Testis (tissue), 2 donors: ENCODE measurements around the gene APLF.
"Not testable (repeated sequence)": the region's sequence is repeated elsewhere in the genome, so short reads cannot be mapped to it uniquely, and the experiment has no call there.

Experiments
- POLR2A ChIP-seq: fragments of 450-650 bp; IDR thresholded peaks from one replicate; pipeline ENCODE4 v1.6.1; 2017; ENCODE audit warnings: antibody characterized with exemption, mild to moderate bottlenecking, moderate library complexity
- TF ChIP-seq, protein P1 (sequence below), 3 experiments: fragments of 450-650 bp in 2 of 3; fragments of 200-600 bp in 1 of 3; sonication (generic) in 1 of 3; IDR thresholded peaks; one replicate each; pipeline ENCODE4 v1.5.1; 2016 to 2019; ENCODE audit warnings: antibody characterized with exemption in 3 of 3, mild to moderate bottlenecking in 2 of 3, moderate library complexity in 1 of 3

DNA sequence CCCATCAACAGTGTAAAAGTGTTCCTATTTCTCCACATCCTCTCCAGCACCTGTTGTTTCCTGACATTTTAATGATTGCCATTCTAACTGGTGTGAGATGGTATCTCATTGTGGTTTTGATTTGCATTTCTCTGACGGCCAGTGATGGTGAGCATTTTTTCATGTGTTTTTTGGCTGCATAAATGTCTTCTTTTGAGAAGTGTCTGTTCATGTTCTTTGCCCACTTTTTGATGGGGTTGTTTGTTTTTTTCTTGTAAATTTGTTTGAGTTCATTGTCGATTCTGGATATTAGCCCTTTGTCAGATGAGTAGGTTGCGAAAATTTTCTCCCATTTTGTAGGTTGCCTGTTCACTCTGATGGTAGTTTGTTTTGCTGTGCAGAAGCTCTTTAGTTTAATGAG, 21.0 kb upstream of the APLF start:
- not testable (repeated sequence) for TF ChIP-seq POLR2A
- TF ChIP-seq, protein P1, sequence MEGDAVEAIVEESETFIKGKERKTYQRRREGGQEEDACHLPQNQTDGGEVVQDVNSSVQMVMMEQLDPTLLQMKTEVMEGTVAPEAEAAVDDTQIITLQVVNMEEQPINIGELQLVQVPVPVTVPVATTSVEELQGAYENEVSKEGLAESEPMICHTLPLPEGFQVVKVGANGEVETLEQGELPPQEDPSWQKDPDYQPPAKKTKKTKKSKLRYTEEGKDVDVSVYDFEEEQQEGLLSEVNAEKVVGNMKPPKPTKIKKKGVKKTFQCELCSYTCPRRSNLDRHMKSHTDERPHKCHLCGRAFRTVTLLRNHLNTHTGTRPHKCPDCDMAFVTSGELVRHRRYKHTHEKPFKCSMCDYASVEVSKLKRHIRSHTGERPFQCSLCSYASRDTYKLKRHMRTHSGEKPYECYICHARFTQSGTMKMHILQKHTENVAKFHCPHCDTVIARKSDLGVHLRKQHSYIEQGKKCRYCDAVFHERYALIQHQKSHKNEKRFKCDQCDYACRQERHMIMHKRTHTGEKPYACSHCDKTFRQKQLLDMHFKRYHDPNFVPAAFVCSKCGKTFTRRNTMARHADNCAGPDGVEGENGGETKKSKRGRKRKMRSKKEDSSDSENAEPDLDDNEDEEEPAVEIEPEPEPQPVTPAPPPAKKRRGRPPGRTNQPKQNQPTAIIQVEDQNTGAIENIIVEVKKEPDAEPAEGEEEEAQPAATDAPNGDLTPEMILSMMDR (IDR thresholded peaks at IDR 0.05): not testable (repeated sequence)
